Measurements from ENCODE around the gene PSORS1C1.

GRCh38 chr6:31115941-31116560 lies 1.5 kb downstream of the PSORS1C1 start:
- TF ChIP-seq POLR2A (IDR thresholded peaks at IDR 0.05) (no peak), CTCF (IDR thresholded peaks at IDR 0.05) (no peak)

Measured in ovary (tissue), 3 donors.